Fibroblast of pulmonary artery (primary cell): ENCODE data around the gene AQR.

Source experiments
- DNase-seq: peaks from one replicate; pipeline ENCODE4 v3.0.0-alpha.2; 2010; ENCODE audit warnings: low read depth
- H3K4me3 ChIP-seq: replicated peaks from 2 replicates; pipeline ENCODE4 v1.5.1; 2011; ENCODE audit warnings: low read depth, mild to moderate bottlenecking, control low read depth, low read length, moderate library complexity
- TF ChIP-seq, protein P1 (sequence below): IDR thresholded peaks from 2 replicates; pipeline ENCODE4 v1.5.1; 2011; ENCODE audit warnings: mild to moderate bottlenecking, control low read depth, low read length, inconsistent platforms; ENCODE audit errors: missing control alignments

The AQR gene

GRCh38 chr15:34861214-34861613 is 108.3 kb downstream of the AQR start:
- no peak for DNase-seq
- H3K4me3 ChIP-seq, result no peak overlapping the region
- TF ChIP-seq, protein P1, sequence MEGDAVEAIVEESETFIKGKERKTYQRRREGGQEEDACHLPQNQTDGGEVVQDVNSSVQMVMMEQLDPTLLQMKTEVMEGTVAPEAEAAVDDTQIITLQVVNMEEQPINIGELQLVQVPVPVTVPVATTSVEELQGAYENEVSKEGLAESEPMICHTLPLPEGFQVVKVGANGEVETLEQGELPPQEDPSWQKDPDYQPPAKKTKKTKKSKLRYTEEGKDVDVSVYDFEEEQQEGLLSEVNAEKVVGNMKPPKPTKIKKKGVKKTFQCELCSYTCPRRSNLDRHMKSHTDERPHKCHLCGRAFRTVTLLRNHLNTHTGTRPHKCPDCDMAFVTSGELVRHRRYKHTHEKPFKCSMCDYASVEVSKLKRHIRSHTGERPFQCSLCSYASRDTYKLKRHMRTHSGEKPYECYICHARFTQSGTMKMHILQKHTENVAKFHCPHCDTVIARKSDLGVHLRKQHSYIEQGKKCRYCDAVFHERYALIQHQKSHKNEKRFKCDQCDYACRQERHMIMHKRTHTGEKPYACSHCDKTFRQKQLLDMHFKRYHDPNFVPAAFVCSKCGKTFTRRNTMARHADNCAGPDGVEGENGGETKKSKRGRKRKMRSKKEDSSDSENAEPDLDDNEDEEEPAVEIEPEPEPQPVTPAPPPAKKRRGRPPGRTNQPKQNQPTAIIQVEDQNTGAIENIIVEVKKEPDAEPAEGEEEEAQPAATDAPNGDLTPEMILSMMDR, result no peak

- no peak overlapping the region for H3K4me3 ChIP-seq
- peak; percentile 12 for DNase-seq
- TF ChIP-seq, protein P1, result no peak
These were observed 113.6 kb downstream of the AQR start for GRCh38 chr15:34855893-34856292.

DNA sequence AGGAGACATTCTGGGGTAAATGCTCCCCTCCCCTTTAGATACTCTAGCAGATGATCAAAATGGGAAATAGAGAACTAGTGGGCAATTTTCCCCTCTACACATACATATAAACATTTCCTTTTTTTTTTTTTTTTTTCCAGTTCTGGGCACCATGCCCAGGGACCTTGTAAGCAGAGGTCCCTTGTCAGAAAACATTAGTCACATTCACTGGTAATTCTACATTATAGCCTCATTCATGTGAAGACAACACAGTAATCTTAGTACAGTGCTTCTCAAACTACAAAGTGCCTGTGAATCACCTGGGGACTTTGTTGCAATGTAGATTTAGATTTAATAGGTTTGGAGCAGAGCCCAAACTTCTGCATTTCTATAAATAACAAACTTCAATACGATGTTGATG is 114.1 kb downstream of the AQR start:
- no peak overlapping the region for H3K4me3 ChIP-seq
- peak; percentile 84 for DNase-seq
- TF ChIP-seq, protein P1, result no peak

DNA sequence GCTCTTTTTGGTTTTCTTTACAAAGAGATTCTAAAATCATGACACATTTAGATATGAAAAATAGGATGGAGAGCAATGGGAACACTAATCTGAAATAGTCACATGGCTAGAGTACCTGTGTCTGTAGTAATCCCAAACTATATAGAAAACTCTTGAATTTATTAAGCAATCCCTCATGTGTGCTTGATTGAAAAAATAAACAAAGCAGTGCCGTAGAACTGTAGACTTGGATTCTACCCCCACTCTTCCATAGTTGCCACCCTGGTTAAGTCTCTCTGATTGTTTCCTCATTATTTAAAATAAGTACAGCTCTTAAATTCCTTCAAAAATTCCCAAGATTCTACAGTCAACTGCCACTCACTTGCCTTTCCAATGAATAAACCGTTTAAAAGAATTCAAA is 115.3 kb downstream of the AQR start:
- DNase-seq, result no peak
- TF ChIP-seq, protein P1, result no peak
- H3K4me3 ChIP-seq, result no peak overlapping the region

DNA sequence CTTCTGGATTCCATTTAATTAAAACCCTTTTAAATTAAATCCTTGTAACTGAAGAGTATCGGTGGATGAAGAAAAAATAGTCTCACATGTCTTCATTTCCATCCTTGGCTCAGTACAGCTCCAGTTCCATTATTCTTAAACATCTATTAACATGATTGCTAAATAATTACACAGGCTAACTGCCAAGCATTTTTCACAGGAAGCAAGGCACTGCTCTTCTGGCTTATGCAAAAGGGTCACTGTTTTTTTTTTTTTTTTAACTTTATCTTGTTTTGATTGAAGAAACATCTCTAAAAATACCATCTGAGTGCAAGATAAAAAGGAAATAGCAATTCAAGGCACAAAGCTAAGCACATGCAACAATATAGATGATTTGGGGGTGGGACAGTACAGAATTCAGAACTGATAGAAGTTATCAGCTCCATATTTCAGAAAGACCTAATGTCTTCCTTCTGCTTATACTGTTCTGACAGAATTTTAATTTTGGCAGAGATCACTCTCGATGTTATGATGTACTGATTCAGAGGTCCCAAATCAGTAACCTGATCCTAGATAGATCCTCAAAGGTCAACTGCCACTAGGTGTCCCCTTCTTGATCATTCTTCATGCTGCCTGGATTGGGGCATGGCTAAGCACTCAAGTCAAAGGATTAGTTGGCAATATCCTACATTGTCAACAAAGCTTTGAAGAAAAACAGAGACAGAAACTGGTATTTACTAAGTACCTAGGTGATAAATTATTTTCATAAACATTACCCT is 116.4 kb downstream of the AQR start:
- TF ChIP-seq, protein P1, result no peak
- H3K4me3 ChIP-seq, result no peak overlapping the region
- DNase-seq, result peak; percentile 81

GRCh38 chr15:34851751-34852150 is 117.8 kb downstream of the AQR start:
- H3K4me3 ChIP-seq, result no peak overlapping the region
- no peak for DNase-seq
- TF ChIP-seq, protein P1, result no peak

DNA sequence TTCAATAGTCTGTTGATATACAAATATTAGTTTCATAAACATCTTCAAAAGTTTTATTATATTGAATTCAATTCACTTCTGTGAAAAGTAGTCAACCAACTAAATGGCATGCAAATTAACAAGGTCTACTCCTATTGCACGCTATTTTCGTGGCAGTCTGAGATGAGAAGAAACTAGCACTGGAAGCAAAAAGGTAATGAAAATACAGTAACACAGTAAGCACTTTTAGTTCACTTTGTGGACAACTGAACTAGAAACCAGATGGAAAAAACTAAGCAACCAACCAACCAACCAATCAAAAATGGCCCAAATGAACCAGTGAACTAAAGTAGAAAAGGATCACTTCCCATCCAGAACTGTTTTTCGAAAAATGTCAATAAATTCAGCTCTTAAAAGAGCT is 118.5 kb downstream of the AQR start:
- DNase-seq, result no peak
- H3K4me3 ChIP-seq, result no peak overlapping the region
- TF ChIP-seq, protein P1, result no peak
